HG02763 (cell line): ENCODE measurements around the gene PKHD1.

Source experiments
- ATAC-seq: cut with Tn5 transposase; IDR thresholded peaks from one replicate; pipeline ENCODE4 v1.9.1; 2021; ENCODE audit warnings: mild to moderate bottlenecking, moderate library complexity; ENCODE audit not compliant: unreplicated experiment

Gene PKHD1

GRCh38 chr6:51648236-51648635 is 439.2 kb downstream of the PKHD1 start:
- ATAC-seq = no peak

GRCh38 chr6:51644426-51644825 is 443.0 kb downstream of the PKHD1 start:
- ATAC-seq = no peak

GRCh38 chr6:51640021-51640420 is 447.4 kb downstream of the PKHD1 start:
- no peak for ATAC-seq

- ATAC-seq = no peak
Measured at GRCh38 chr6:51633424-51633823, 454.0 kb downstream of the PKHD1 start.

- no peak for ATAC-seq
Measured at GRCh38 chr6:51630011-51630410, 457.4 kb downstream of the PKHD1 start.

- no peak for ATAC-seq
Measured at GRCh38 chr6:51626391-51626790, 461.0 kb downstream of the PKHD1 start.

GRCh38 chr6:51625566-51625965 is 461.8 kb downstream of the PKHD1 start:
- ATAC-seq = no peak

GRCh38 chr6:51620971-51621370 is 466.4 kb downstream of the PKHD1 start:
- no peak for ATAC-seq

GRCh38 chr6:51619042-51619799 is 468.2 kb downstream of the PKHD1 start:
- ATAC-seq = no peak

- no peak for ATAC-seq
Measured at GRCh38 chr6:51618563-51618962, 468.9 kb downstream of the PKHD1 start.

- ATAC-seq = no peak
Measured at GRCh38 chr6:51617751-51618150, 469.7 kb downstream of the PKHD1 start.

- no peak for ATAC-seq
Measured at GRCh38 chr6:51616243-51616642, 471.2 kb downstream of the PKHD1 start.

GRCh38 chr6:51614725-51615124 is 472.7 kb downstream of the PKHD1 start:
- ATAC-seq = no peak

GRCh38 chr6:51613558-51613957 is 473.9 kb downstream of the PKHD1 start:
- ATAC-seq = no peak

GRCh38 chr6:51608932-51609331 is 478.5 kb downstream of the PKHD1 start:
- ATAC-seq = no peak

GRCh38 chr6:51608383-51608782 is 479.0 kb downstream of the PKHD1 start:
- ATAC-seq = no peak

- ATAC-seq = no peak
Measured at GRCh38 chr6:51600514-51600913, 486.9 kb downstream of the PKHD1 start.

- ATAC-seq = no peak
Measured at GRCh38 chr6:51598171-51598570, 489.2 kb downstream of the PKHD1 start.

GRCh38 chr6:51594981-51595380 is 492.4 kb downstream of the PKHD1 start:
- ATAC-seq = no peak

- ATAC-seq = no peak
Measured at GRCh38 chr6:51585264-51585663, 502.1 kb downstream of the PKHD1 start.

GRCh38 chr6:51584163-51584562 is 503.2 kb downstream of the PKHD1 start:
- ATAC-seq = no peak

- no peak for ATAC-seq
Measured at GRCh38 chr6:51578994-51579393, 508.4 kb downstream of the PKHD1 start.

GRCh38 chr6:51578362-51578761 is 509.1 kb downstream of the PKHD1 start:
- no peak for ATAC-seq
